AG10803 (cell line): ENCODE data around the gene AQP5.

Source experiments
- DNase-seq: peaks from one replicate; pipeline ENCODE4 v3.0.0; 2010; ENCODE audit warnings: low read depth
- H3K4me3 ChIP-seq: 2 replicates; pipeline ENCODE4 v1.5.1; 2011; ENCODE audit warnings: mild to moderate bottlenecking, low read length, control low read depth
- TF ChIP-seq, protein P1 (sequence below): conservative IDR thresholded peaks from 2 replicates; pipeline ENCODE4 v1.5.1; 2011; ENCODE audit warnings: mild to moderate bottlenecking, low read length, control low read depth, inconsistent platforms

AQP5 gene

DNA sequence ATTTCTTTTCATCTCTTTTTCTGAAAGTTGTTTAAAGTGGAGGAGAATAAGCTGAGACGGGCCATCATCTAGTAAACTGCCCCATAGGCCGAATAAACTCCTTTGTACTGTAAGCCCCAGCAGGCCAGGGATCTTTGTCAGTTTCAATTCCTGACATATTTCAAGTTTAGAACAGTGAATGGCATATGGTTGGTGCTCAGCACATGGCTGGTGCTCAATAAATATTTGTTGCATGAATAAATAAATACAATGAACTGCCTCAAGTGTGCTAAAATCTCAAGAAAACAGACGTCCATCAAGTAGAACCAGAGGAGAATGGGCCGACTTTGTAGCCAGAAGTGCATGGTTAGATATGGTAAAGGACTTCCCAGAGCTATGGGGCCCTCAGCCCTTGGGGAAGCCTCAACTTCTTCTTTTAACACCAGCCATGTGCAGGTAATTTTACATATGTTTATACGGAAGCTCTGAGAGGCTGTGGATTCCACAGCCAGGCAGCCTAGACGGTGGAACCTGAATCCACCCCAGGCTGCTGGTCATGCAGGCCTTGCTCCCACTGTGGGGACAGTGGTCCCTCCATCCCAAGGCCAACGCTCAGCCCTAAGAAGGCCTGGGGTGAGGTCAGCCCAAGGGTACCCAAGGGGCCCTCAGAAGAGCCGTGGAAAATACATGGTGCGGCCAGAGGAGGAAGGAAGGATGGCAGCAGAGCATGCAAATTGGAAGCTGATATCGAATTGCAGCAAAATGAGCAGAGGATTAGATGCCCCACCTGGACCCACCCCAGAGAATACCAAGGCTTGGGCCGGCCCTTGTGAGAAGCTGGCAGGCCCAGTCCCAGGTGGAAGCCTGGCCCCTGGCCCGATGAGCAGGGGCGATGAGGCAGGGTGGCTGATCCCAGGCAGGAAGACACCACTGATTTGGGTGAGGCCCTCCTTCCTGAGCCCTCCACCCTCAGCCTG lies 19.8 kb upstream of the AQP5 start:
- no peak overlapping the region for H3K4me3 ChIP-seq
- TF ChIP-seq, protein P1, sequence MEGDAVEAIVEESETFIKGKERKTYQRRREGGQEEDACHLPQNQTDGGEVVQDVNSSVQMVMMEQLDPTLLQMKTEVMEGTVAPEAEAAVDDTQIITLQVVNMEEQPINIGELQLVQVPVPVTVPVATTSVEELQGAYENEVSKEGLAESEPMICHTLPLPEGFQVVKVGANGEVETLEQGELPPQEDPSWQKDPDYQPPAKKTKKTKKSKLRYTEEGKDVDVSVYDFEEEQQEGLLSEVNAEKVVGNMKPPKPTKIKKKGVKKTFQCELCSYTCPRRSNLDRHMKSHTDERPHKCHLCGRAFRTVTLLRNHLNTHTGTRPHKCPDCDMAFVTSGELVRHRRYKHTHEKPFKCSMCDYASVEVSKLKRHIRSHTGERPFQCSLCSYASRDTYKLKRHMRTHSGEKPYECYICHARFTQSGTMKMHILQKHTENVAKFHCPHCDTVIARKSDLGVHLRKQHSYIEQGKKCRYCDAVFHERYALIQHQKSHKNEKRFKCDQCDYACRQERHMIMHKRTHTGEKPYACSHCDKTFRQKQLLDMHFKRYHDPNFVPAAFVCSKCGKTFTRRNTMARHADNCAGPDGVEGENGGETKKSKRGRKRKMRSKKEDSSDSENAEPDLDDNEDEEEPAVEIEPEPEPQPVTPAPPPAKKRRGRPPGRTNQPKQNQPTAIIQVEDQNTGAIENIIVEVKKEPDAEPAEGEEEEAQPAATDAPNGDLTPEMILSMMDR: no peak
- DNase-seq: no peak

DNA sequence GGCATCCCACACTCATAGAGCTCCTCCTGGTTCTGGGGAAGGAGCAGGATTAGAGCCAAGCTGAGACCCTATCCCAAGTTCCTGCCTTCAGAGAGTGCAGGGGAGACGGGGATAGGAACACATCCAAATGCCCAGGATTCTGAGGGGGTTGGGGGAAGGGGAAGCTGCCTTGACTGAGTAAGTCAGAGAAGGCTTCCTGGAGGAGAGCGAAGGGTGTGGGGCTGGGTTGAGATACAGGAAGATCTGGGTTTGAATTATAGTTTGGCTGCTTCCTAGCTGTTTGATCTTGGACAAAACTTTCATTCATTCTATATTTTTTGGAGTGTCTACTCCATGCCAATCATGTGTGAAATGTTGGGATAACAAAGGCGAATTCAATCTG lies 19.2 kb upstream of the AQP5 start:
- no peak for DNase-seq
- H3K4me3 ChIP-seq: no peak overlapping the region
- TF ChIP-seq, protein P1: no peak

DNA sequence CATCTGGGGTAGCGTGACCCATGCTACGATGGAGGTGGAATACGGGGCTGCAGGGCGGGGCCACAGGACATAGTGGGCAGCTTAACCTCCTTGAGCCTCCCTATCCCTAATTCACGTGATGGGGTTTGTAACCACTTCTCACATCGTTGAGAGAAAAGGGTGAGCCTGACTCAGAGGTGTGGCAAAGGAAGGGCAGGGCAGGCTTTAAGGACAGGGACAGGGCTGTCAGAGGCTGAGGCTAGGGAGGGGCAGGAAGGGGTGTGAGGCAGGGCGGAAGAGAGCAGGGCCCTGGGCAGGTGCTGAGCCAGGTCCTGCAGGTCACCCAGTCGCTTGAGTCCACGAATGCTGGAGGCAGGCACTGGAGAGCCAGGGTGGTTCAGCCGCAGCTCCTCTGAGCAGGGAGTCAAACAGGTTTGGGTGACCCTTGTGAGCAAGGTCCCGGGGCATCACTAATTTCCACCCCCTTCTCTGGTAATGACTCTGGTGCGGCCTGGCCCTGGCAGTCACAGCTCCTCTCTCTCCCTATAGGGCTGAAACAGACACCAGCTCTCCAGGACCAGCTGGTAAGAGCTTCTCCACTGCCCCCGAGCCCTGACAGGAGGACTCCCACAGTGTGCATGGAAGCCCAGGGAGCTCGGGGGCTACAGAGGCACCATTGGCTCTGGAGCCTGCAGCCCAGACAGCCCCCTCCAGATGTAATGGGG lies 18.6 kb upstream of the AQP5 start:
- H3K4me3 ChIP-seq: no peak overlapping the region
- DNase-seq: no peak
- TF ChIP-seq, protein P1: no peak

DNA sequence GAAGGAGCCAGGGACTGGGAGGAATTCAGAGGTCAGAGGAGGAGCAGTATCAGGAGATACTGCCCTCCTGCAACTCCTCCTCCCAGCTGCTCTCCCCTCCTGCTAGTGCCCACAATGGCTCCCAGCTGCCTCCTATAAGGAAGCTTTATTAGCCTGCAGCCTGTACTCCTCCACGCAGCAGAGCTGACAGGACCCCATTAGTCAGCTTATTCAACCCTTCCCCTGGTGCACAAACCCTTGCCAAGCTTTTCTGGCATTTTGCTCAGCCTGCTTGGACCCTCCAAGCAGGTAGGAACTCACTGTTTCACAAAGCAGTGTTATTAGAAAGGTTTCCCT lies 18.1 kb upstream of the AQP5 start:
- DNase-seq: no peak
- TF ChIP-seq, protein P1: no peak
- no peak overlapping the region for H3K4me3 ChIP-seq

DNA sequence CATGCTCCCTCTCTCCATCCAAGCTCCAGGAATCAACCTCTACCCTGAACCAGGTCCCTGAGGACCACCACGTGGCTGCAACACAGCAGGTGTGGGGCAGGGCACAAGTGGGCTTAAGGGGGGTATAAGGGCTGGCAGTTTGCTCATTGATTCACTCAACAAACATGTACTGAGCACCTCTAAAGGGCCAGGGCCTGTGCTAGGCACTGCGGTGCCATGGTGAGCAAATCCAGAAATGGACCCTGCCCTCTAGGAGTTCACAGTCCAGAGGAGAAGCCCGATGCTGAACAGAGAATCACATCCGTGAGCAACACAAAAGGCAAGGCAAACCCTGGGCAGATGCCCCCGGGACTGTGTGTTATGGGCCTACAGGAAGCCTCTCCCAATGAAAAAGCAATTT lies 17.6 kb upstream of the AQP5 start:
- no peak overlapping the region for H3K4me3 ChIP-seq
- no peak for DNase-seq
- TF ChIP-seq, protein P1: no peak

DNA sequence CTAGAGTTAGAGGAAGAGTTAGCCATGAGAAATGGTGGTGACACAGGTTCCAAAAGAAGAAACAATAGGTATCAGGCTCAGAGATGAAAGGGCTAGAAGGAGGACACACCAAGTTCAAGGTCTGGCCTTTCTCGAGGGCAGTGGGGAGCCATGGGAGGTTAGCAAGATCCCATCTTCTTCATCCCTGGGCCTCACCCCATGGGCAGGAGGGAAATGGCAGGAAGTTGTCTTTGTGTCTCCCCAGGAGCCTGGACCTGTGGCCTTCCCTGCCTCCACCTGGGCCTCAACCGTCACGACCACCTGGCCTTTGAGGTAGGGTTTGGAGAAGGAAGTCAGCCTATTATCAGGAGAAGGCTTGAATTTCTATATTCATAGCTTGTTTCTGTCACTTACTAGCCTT lies 17.0 kb upstream of the AQP5 start:
- TF ChIP-seq, protein P1: no peak
- no peak overlapping the region for H3K4me3 ChIP-seq
- DNase-seq: no peak
